HepG2 (cell line): ENCODE measurements around the gene GPR176.

Experiments
- EP300 ChIP-seq, 3 experiments: sonication (generic) in 1 of 3; formaldehyde crosslinking in 1 of 3; IDR thresholded peaks; 2 replicates each; pipeline versions ENCODE4 v1.5.1 to v1.6.1; 2011 to 2020; ENCODE audit warnings: low read depth in 2 of 3, low read length in 2 of 3, borderline replicate concordance in 1 of 3, improper control_type of control experiment in 1 of 3, mild to moderate bottlenecking in 1 of 3, missing genetic modification reagents in 1 of 3, moderate library complexity in 1 of 3
- ESRRA ChIP-seq: sonication (generic); formaldehyde crosslinking; IDR thresholded peaks from 2 replicates; pipeline ENCODE4 v1.5.1; 2020; ENCODE audit warnings: mild to moderate bottlenecking, low read depth, missing genetic modification reagents
- HNRNPK ChIP-seq: fragments of 200-400 bp; formaldehyde crosslinking; IDR thresholded peaks from 2 replicates; pipeline ENCODE4 v1.6.1; 2018; ENCODE audit warnings: low read length, low read depth, moderate library complexity, mild to moderate bottlenecking; ENCODE audit not compliant: poor library complexity, severe bottlenecking
- MAFF ChIP-seq: IDR thresholded peaks from 2 replicates; pipeline ENCODE4 v1.6.1; 2011; ENCODE audit warnings: low read depth, low read length, improper control_type of control experiment
- SNAPC2 ChIP-seq: sonication (generic); formaldehyde crosslinking; IDR thresholded peaks from 2 replicates; pipeline ENCODE4 v1.8.1; 2022; ENCODE audit warnings: mild to moderate bottlenecking, missing genetic modification reagents
- SP4 ChIP-seq: sonication (generic); formaldehyde crosslinking; IDR thresholded peaks from 2 replicates; pipeline ENCODE4 v1.8.1; 2023; ENCODE audit warnings: mild to moderate bottlenecking, missing genetic modification reagents
- TAF15 ChIP-seq: fragments of 200-400 bp; formaldehyde crosslinking; IDR thresholded peaks from one replicate; pipeline ENCODE4 v1.6.1; 2018; ENCODE audit warnings: mild to moderate bottlenecking, low read depth, low read length; ENCODE audit not compliant: poor library complexity, severe bottlenecking
- ZNF143 ChIP-seq: sonication (generic); formaldehyde crosslinking; IDR thresholded peaks from 2 replicates; pipeline ENCODE4 v1.4.0; 2020; ENCODE audit warnings: missing genetic modification reagents
- ZNF232 ChIP-seq: sonication (generic); formaldehyde crosslinking; IDR thresholded peaks from 2 replicates; pipeline ENCODE4 v1.4.0; 2020; ENCODE audit warnings: missing genetic modification reagents, borderline replicate concordance
- ZNF773 ChIP-seq: sonication (generic); formaldehyde crosslinking; IDR thresholded peaks from 2 replicates; pipeline ENCODE4 v1.4.0; 2020; ENCODE audit warnings: missing genetic modification reagents, borderline replicate concordance
- TF ChIP-seq, protein P1 (sequence below): sonication (generic); formaldehyde crosslinking; IDR thresholded peaks from 2 replicates; pipeline ENCODE4 v1.5.0; 2020; ENCODE audit warnings: mild to moderate bottlenecking, missing genetic modification reagents, moderate library complexity
- TF ChIP-seq, protein P2 (sequence below), 2 experiments: sonication (generic) in 1 of 2; formaldehyde crosslinking in 1 of 2; IDR thresholded peaks; 2 replicates each; pipeline versions ENCODE4 v1.4.0 to v1.6.1; 2018 to 2020; ENCODE audit warnings: missing genetic modification reagents in 2 of 2, borderline replicate concordance in 1 of 2, low read depth in 1 of 2, mild to moderate bottlenecking in 1 of 2, missing biosample characterization in 1 of 2
- TF ChIP-seq, protein P3 (sequence below): sonication (generic); formaldehyde crosslinking; IDR thresholded peaks from 2 replicates; pipeline ENCODE4 v1.9.0; 2021; ENCODE audit warnings: missing genetic modification reagents, mild to moderate bottlenecking, borderline replicate concordance
- TF ChIP-seq, protein P4 (sequence below), 2 experiments: IDR thresholded peaks; 2 replicates each; pipeline ENCODE4 v1.6.1; 2011 to 2012; ENCODE audit warnings: low read length in 2 of 2, borderline replicate concordance in 1 of 2, low read depth in 1 of 2, mild to moderate bottlenecking in 1 of 2, moderate library complexity in 1 of 2

DNA sequence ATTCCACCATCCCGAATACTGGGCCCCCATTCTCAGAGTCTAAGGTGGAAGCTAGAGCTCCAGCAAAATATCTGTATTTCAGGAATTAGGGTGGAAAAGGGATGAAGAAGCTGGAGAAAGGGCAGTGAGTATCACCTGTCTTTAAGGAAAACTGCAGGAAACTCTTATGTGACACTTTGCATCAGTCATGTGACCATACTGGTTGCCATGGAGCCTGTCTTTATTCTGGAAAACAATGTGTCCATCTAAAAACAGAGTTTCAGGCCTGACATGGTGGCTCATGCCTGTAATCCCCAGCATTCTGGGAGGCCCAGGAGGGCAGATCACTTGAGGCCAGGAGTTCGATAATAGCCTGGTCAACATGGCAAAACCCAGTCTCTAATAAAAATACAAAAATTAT lies 84.5 kb downstream of the GPR176 start:
- TF ChIP-seq, protein P1, sequence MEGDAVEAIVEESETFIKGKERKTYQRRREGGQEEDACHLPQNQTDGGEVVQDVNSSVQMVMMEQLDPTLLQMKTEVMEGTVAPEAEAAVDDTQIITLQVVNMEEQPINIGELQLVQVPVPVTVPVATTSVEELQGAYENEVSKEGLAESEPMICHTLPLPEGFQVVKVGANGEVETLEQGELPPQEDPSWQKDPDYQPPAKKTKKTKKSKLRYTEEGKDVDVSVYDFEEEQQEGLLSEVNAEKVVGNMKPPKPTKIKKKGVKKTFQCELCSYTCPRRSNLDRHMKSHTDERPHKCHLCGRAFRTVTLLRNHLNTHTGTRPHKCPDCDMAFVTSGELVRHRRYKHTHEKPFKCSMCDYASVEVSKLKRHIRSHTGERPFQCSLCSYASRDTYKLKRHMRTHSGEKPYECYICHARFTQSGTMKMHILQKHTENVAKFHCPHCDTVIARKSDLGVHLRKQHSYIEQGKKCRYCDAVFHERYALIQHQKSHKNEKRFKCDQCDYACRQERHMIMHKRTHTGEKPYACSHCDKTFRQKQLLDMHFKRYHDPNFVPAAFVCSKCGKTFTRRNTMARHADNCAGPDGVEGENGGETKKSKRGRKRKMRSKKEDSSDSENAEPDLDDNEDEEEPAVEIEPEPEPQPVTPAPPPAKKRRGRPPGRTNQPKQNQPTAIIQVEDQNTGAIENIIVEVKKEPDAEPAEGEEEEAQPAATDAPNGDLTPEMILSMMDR (CRISPR knock-in tag), result no peak
- TF ChIP-seq ZNF143 (CRISPR knock-in tag) (no peak), SNAPC2 (CRISPR knock-in tag) (no peak), ZNF773 (CRISPR knock-in tag) (no peak), EP300 (IDR thresholded peaks at IDR 0.05; ENCODE audit: low read depth in 2 of 2, low read length in 2 of 2) (no peak), EP300 (CRISPR knock-in tag; IDR thresholded peaks at IDR 0.05; ENCODE audit: borderline replicate concordance) (no peak), SP4 (no peak), MAFF (no peak), TAF15 (no peak), ESRRA (CRISPR knock-in tag) (no peak), HNRNPK (no peak), ZNF232 (CRISPR knock-in tag) (no peak)
- TF ChIP-seq, protein P2, sequence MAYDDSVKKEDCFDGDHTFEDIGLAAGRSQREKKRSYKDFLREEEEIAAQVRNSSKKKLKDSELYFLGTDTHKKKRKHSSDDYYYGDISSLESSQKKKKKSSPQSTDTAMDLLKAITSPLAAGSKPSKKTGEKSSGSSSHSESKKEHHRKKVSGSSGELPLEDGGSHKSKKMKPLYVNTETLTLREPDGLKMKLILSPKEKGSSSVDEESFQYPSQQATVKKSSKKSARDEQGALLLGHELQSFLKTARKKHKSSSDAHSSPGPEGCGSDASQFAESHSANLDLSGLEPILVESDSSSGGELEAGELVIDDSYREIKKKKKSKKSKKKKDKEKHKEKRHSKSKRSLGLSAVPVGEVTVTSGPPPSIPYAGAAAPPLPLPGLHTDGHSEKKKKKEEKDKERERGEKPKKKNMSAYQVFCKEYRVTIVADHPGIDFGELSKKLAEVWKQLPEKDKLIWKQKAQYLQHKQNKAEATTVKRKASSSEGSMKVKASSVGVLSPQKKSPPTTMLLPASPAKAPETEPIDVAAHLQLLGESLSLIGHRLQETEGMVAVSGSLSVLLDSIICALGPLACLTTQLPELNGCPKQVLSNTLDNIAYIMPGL (CRISPR knock-in tag; IDR thresholded peaks at IDR 0.05; ENCODE audit: borderline replicate concordance in 1 of 2, low read depth in 1 of 2), result no peak
- TF ChIP-seq, protein P3, sequence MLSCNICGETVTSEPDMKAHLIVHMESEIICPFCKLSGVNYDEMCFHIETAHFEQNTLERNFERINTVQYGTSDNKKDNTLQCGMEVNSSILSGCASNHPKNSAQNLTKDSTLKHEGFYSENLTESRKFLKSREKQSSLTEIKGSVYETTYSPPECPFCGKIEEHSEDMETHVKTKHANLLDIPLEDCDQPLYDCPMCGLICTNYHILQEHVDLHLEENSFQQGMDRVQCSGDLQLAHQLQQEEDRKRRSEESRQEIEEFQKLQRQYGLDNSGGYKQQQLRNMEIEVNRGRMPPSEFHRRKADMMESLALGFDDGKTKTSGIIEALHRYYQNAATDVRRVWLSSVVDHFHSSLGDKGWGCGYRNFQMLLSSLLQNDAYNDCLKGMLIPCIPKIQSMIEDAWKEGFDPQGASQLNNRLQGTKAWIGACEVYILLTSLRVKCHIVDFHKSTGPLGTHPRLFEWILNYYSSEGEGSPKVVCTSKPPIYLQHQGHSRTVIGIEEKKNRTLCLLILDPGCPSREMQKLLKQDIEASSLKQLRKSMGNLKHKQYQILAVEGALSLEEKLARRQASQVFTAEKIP (CRISPR knock-in tag), result no peak
- TF ChIP-seq, protein P4, sequence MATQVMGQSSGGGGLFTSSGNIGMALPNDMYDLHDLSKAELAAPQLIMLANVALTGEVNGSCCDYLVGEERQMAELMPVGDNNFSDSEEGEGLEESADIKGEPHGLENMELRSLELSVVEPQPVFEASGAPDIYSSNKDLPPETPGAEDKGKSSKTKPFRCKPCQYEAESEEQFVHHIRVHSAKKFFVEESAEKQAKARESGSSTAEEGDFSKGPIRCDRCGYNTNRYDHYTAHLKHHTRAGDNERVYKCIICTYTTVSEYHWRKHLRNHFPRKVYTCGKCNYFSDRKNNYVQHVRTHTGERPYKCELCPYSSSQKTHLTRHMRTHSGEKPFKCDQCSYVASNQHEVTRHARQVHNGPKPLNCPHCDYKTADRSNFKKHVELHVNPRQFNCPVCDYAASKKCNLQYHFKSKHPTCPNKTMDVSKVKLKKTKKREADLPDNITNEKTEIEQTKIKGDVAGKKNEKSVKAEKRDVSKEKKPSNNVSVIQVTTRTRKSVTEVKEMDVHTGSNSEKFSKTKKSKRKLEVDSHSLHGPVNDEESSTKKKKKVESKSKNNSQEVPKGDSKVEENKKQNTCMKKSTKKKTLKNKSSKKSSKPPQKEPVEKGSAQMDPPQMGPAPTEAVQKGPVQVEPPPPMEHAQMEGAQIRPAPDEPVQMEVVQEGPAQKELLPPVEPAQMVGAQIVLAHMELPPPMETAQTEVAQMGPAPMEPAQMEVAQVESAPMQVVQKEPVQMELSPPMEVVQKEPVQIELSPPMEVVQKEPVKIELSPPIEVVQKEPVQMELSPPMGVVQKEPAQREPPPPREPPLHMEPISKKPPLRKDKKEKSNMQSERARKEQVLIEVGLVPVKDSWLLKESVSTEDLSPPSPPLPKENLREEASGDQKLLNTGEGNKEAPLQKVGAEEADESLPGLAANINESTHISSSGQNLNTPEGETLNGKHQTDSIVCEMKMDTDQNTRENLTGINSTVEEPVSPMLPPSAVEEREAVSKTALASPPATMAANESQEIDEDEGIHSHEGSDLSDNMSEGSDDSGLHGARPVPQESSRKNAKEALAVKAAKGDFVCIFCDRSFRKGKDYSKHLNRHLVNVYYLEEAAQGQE (IDR thresholded peaks at IDR 0.05; ENCODE audit: borderline replicate concordance in 1 of 2, low read depth in 1 of 2, low read length in 2 of 2), result no peak
